Activated naive CD4-positive, alpha-beta T cell treated with anti-CD3 and anti-CD28 coated beads, Interleukin-2, amount 50 U/mL, for 16 hours (primary cell): ENCODE measurements around the gene CYTH2.
"Not testable (repeated sequence)": the region's sequence is repeated elsewhere in the genome, so short reads cannot be mapped to it uniquely, and the experiment has no call there.

Experiments
- DNase-seq: peaks from one replicate; pipeline ENCODE4 v3.0.0-alpha.2; 2020

CYTH2 gene

DNA sequence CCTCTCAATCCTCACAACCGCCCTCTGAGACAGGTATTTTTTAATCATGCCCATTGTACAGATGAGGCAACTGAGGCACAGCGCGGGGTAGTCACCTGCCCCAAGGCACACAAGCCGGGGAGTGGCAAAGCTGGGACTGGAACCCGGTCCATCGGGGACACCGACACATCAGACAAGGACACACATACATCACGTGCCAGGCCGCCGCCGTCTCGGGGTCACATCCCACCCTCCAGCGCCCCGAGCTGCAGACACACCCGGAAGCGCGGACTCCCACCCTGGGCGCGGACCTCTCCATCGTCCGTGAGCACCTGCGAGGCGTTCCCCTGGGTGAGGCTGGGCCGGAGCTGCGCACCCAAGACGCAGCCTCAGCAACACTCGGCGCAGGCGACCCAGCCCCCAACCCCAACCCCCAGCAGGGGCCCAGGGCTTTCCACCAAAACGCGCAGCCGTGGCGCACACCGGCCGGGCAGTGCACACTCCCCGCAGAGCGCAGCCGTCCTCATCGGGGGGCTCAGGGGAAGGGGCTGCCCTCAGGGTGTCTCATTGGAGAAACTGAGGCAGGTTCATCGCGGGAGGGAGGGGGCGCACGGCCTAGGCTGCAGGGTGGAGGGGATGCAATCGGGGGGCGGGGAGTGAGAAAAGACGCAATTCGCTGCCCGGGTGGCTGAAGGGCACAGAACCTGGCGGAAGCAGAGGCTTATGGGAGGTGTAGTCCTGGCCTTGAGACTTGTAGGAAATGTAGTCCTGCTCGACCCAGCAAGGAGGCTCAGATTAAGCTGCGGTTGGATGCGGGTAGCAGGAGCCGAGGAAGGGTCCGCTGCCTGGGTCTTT lies 44.3 kb downstream of the CYTH2 start:
- peak; percentile 78 for DNase-seq

DNA sequence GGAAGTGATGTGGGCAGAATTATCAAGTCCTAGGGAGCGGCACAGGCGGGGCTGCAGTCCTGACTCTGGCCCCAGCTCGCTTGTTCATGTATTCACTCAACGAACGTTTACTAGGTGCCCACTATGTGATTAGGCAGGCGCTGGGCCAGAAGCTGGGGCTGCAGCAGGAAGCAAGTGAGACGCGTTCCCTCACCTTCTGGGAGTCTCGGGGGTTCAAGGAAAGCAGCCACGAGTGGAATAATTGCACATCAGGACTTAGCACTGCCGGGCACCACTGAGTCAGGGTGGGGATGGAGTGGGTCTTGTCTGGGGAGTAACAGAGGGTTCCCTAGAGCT lies 44.9 kb downstream of the CYTH2 start:
- no peak for DNase-seq

DNA sequence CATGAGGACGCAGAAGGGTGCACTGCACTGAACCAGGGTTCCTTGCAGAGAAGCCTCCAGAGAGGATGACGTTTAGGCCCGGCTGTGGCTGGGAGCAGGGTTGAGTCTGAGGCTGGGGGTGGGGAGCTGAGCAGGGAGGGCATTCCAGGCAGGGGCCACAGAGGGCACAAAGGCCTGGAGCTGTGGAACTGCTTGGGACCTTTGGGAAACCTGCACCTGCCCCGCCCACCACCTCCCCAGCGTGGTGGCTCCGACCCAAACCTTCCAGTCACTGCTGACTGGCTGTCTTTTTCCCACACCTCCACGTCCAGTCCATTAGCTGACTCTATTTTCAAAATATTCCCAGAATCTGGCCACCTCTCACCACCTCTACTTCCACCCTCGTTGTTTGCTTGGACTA lies 47.4 kb downstream of the CYTH2 start:
- no peak for DNase-seq

DNA sequence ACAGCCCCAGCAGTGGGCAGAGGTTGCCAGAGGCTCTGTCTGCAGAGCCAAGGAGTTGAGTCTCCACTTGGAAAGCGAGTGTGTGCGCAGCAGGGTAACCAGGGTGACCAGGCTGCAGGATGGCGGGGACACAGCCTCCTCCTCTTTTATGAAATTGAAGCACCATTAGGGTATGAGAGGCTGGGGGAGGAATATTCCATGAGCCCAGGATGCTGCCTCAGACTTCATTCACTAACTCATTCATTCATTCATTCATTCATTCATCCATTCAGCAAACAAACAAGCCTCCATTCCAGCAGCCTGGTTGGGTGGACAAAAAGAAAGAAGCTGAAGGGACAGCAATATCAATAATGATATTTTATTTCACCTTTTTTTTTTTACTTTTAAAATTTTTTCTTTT lies 49.0 kb downstream of the CYTH2 start:
- no peak for DNase-seq

DNA sequence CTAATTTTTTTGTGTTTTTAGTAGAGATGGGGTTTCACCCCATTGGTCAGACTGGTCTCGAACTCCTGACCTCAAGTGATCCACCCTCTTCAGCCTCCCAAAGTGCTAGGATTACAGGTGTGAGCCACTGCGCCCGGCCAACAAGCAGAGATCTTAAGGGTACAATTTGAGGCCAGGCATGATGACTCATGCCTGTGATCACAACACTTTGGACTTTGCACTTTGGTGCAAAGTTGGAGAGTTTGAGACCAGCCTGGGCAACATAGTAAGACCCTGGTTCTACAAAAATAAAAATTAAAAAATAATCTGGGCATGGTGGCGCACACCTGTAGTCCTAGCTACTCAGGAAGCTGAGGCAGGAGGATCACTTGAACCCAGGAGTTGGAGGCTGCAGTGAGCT lies 50.3 kb downstream of the CYTH2 start:
- DNase-seq = not testable (repeated sequence)

DNA sequence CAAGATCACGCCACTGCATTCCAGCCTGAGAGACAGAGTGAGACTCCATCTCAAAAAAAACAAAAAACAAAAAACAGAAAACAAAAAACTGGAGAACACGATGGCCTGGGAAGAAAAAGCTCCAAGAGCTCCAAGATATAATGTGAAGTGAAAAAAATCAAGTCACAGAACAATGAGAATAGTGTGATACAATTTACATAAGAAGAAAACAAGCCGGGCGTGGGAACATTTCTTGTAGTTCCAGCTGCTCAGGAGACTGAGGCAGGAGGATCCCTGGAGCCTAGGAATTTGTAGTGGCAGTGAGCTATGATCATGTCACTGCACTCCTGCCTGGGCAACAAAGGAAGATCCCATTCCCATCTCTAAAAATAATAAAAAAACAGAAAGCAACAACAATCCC lies 51.0 kb downstream of the CYTH2 start:
- no peak for DNase-seq

DNA sequence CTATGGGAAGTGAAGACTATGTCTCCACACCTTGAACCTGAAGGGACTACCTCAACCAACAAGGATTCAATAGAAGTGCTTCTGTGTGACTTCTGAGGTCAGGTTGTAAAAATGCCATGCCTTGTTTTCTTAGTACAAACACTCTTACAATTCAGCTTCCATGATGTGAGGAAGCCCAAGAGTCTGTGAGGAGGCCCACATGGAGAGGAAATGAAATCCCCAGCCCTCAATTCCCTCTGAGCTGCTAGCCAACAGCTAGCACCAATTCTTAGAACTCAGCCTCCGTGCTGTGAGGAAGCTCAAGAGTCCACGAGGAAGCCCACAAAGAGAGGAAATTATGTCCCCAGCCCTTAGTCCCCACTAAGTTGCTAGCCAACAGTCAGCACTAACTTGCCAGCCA lies 55.1 kb downstream of the CYTH2 start:
- no peak for DNase-seq

DNA sequence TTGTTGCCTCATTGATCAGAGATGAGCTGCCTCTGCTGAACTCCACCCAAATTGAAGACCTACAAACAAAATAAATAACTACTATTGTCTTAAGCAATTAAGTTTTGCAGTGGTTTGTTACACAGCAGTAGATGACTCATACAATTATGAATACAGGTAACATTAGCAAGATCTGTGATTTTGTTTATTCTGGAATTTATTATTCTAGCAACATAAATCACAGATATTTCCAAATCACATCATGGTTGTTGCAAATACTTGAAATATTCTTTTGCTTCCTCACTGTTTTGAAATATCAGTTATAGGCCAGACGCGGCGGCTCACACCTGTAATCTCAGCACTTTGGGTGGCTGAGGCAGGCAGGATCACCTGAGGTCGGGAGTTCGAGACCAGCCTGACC lies 55.6 kb downstream of the CYTH2 start:
- no peak for DNase-seq

DNA sequence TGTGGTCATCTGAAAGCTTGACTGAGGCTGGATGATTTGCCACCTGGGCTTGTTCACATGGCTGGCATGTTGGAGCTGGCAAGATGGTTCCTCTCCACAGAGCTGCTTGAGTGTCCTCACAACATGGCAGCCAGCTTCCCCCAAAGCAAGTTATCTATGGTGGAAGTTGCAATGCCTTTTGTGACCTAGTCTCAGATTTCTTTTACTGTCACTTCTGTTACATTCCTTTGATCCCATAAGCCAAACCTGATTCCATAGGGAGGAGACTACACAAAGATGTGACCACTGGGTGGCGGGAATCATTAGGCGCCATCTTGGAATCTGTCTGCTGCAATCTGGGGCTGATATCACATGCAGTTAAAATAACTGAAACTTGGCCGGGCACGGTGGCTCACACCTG lies 60.0 kb downstream of the CYTH2 start:
- no peak for DNase-seq

DNA sequence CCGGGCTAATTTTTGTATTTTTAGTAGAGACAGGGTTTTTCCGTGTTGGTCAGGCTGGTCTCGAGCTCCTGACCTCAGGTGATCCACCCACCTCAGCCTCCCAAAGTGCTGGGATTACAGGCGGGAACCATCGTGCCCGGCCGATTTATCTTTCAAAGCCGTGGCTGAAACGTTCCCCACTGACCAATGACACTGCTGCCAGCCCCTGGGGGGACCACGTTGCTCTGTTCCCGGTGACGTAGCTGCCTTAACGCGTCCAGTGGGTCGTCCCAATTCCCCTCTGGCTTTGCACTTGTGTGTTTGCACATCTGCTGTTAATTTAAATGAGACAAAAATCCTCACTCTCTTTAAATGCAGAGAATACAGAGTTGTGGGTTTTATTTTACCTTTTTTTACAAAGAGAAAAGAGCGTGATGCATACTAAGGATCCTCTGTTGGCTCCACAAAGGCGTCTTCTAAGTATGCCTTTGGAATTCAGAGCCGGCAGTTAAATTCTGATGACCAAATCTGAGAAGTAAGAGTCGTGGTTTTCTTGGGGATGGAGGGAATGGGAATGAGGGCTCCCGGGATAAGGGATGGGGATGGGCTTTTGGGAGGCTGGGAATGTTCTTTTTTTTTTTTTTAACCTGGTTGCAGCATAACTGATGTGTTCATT lies 61.0 kb downstream of the CYTH2 start:
- DNase-seq = no peak

DNA sequence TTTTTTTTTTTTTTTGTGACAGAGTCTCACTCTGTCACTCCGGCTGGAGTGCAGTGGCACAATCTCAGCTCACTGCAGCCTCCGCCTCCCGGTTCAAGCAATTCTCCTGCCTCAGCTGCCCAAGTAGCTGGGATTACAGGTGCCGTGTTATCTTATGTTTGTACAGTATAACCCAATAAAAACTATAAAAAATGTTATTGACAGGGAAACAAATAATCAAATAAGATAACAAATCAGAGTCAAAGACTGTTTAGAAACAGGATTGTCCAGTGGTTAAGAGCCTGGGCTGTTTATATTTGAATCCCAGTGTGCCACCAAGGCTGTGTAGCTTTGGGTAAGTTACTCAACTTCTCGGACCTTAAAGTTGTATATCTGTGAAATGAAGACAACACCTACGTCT lies 61.6 kb downstream of the CYTH2 start:
- DNase-seq = no peak
